MCF 10A (cell line): ENCODE results near the gene TRAPPC13. TPM values are rescaled to one million over a fixed set of nuclear protein-coding genes. Genes with fewer than 3 reads are reported as not detected.
"Not testable (repeated sequence)": the region's sequence is repeated elsewhere in the genome, so short reads cannot be mapped to it uniquely, and the experiment has no call there.

Experiments used
- Bru-seq: library from RNA; stranded (reverse); fragments of 400-500 nt; gene quantifications from one replicate; lab custom pipeline; 2021; lab: Mats Ljungman, UMichigan
- BruChase-seq, 2 experiments: library from RNA; stranded (reverse); fragments of 400-500 nt; gene quantifications; one replicate each; lab custom pipeline; 2021; lab: Mats Ljungman, UMichigan
- BruUV-seq: library from RNA; stranded (reverse); fragments of 400-500 nt; replicated peaks from 2 replicates; lab custom pipeline; 2021; lab: Mats Ljungman, UMichigan
- CTCF ChIA-PET: fragments of 300-600 bp; sonication (Branson Sonifier 250); formaldehyde crosslinking; extraction: SDS; loops from one replicate; lab custom pipeline; 2021; ENCODE audit warnings: antibody characterized with exemption, inconsistent platforms; lab: Yijun Ruan, JAX
- POLR2A ChIA-PET: fragments of 300-600, 350-650 bp; sonication (Branson Sonifier 250); formaldehyde crosslinking; extraction: SDS; loops from one replicate; lab custom pipeline; 2020; ENCODE audit warnings: antibody characterized with exemption, inconsistent platforms; lab: Yijun Ruan, JAX
- DNase-seq: peaks from one replicate; pipeline ENCODE4 v3.0.0-alpha.2; 2018; ENCODE audit not compliant: unreplicated experiment
- H3K27ac Mint-ChIP-seq: one replicate; pipeline ENCODE4 v1.8.0; 2022; ENCODE audit warnings: mild to moderate bottlenecking, low read depth, mixed read lengths; ENCODE audit not compliant: unreplicated experiment
- H3K27me3 Mint-ChIP-seq: one replicate; pipeline ENCODE4 v1.8.0; 2022; ENCODE audit warnings: mixed read lengths; ENCODE audit not compliant: insufficient read depth, unreplicated experiment
- H3K36me3 Mint-ChIP-seq: one replicate; pipeline ENCODE4 v1.8.0; 2022; ENCODE audit warnings: mild to moderate bottlenecking, moderate library complexity, mixed read lengths; ENCODE audit not compliant: insufficient read depth, unreplicated experiment
- H3K4me1 Mint-ChIP-seq: one replicate; pipeline ENCODE4 v1.8.0; 2022; ENCODE audit warnings: mixed read lengths; ENCODE audit not compliant: insufficient read depth, unreplicated experiment
- H3K4me3 Mint-ChIP-seq: one replicate; pipeline ENCODE4 v1.8.0; 2022; ENCODE audit warnings: mild to moderate bottlenecking, moderate library complexity, mixed read lengths; ENCODE audit not compliant: unreplicated experiment
- H3K9me3 Mint-ChIP-seq: one replicate; pipeline ENCODE4 v1.8.0; 2022; ENCODE audit warnings: mixed read lengths; ENCODE audit not compliant: unreplicated experiment
- intact Hi-C: fragments of 100-400 bp; cut with micrococcal nuclease; formaldehyde crosslinking; loops from 2 replicates; pipeline ENCODE4 v1.14.1; 2022
- long read RNA-seq: library from polyadenylated mRNA; stranded (forward); transcript quantifications from one replicate; pipeline ENCODE4 v2.0.0, GENCODE V29; 2022
- total RNA-seq: library from RNA; stranded (reverse); gene quantifications from 2 replicates; pipeline ENCODE4 v1.2.3, GENCODE V29; 2022
- TF ChIP-seq, protein P1 (sequence below): fragments of 200-600 bp; IDR thresholded peaks from one replicate; pipeline ENCODE4 v1.8.0; 2022; ENCODE audit warnings: antibody characterized with exemption, mild to moderate bottlenecking; ENCODE audit not compliant: unreplicated experiment

Gene TRAPPC13, protein sequence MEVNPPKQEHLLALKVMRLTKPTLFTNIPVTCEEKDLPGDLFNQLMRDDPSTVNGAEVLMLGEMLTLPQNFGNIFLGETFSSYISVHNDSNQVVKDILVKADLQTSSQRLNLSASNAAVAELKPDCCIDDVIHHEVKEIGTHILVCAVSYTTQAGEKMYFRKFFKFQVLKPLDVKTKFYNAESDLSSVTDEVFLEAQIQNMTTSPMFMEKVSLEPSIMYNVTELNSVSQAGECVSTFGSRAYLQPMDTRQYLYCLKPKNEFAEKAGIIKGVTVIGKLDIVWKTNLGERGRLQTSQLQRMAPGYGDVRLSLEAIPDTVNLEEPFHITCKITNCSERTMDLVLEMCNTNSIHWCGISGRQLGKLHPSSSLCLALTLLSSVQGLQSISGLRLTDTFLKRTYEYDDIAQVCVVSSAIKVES
- 28.4 and 39.9 TPM in 2 replicates for total RNA-seq
- Bru-seq, nascent RNA: percentile 86 among the genes with signal in this experiment
- BruChase-seq, experiment 1, labeled RNA remaining after a 6-hour chase: percentile 85 among the genes with signal in this experiment
- BruChase-seq, experiment 2, labeled RNA remaining after a 2-hour chase: percentile 90 among the genes with signal in this experiment
- long read RNA-seq, transcript TRAPPC13-208 (12 exons, 1,410 nt): minor isoform, 6 of 62 reads
- long read RNA-seq, transcript TRAPPC13-201 (12 exons, 2,715 nt): major isoform, 8 of 62 reads
- long read RNA-seq, partial matches to known transcripts: 2 of 62 reads
- long read RNA-seq, other reads (novel, unspliced or antisense): 41 of 62 reads

GRCh38 chr5:65624571-65625555 lies at the start of gene TRAPPC13, which contains the start of gene SHLD3:
Gene TRAPPC13 (plus strand): TSS chr5:65625027. CDS start chr5:65625061, 34 bp downstream.
Gene SHLD3 (plus strand): TSS chr5:65625027. CDS start chr5:65629588, 4,561 bp downstream.
- POLR2A ChIA-PET: interaction anchor here (0.6 to 3.8 kb wide), 26 partner anchors 9 to 1204 kb away, joined by 3 to 38 read pairs (median 4); partner anchors contain the start of genes CENPK, ERBIN, NLN and PPWD1

DNA sequence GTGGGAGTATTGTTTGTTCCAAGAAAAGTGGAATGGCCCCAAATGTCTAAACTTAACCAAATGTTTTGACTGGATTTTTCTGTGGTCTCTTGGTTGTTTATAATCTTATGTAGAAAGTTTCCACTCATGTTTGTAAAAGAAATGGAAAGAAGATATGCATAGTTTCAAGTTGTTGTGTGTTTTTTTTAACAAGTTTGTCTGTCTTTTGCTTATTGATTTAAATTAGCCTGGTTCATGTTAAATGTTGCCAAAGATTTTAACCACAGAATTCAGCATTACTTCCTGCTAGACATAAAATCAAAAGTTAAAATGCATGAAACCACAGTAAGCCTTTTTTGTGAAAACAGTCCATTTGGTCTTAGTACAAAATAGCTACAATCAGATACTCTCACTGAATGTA lies 47.7 kb upstream of the TRAPPC13 start:
- TF ChIP-seq, protein P1, sequence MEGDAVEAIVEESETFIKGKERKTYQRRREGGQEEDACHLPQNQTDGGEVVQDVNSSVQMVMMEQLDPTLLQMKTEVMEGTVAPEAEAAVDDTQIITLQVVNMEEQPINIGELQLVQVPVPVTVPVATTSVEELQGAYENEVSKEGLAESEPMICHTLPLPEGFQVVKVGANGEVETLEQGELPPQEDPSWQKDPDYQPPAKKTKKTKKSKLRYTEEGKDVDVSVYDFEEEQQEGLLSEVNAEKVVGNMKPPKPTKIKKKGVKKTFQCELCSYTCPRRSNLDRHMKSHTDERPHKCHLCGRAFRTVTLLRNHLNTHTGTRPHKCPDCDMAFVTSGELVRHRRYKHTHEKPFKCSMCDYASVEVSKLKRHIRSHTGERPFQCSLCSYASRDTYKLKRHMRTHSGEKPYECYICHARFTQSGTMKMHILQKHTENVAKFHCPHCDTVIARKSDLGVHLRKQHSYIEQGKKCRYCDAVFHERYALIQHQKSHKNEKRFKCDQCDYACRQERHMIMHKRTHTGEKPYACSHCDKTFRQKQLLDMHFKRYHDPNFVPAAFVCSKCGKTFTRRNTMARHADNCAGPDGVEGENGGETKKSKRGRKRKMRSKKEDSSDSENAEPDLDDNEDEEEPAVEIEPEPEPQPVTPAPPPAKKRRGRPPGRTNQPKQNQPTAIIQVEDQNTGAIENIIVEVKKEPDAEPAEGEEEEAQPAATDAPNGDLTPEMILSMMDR: no peak
- CTCF ChIA-PET: no interaction called here

More at GRCh38 chr5:65624571-65625555, at the start of gene TRAPPC13, which contains the start of gene SHLD3:
- Mint-ChIP-seq H3K36me3 (peaks cover 17% of the 10 kb centered on the region), H3K27me3 (no peaks in the 10 kb centered on the region), H3K4me1 (peaks cover 7% of the 10 kb centered on the region), H3K4me3 (peak within 1 kb of the TSS; percentile 85), H3K27ac (peak within 1 kb of the TSS; percentile 97), H3K9me3 (no peaks in the 10 kb centered on the region)
- TF ChIP-seq, protein P1: no peak
- TSS peak; percentile 75 for BruUV-seq
- peak; percentile 89 for DNase-seq
- CTCF ChIA-PET: interaction anchor here (1.0 to 1.2 kb wide), 2 partner anchors 13 to 61 kb away, joined by 3 to 4 read pairs; no protein-coding TSS in a partner anchor
- intact Hi-C loops: loop anchor here (2.0 kb wide), 1 partner anchor 520 kb away; the partner anchor contains the start of gene SREK1

GRCh38 chr5:65588694-65589093 lies 36.1 kb upstream of the TRAPPC13 start:
- no peak overlapping the region for H3K4me3 Mint-ChIP-seq
- BruUV-seq: no TSS peak
- DNase-seq: no peak
- H3K36me3 Mint-ChIP-seq: peaks cover 53% of the 10 kb centered on the region
- H3K9me3 Mint-ChIP-seq: no peaks in the 10 kb centered on the region
- H3K4me1 Mint-ChIP-seq: no peaks in the 10 kb centered on the region
- intact Hi-C loops: no loop called here
- CTCF ChIA-PET: no interaction called here
- POLR2A ChIA-PET: interaction anchor here (1.1 kb wide), 1 partner anchor 25 kb away, joined by 3 read pairs; the partner anchor contains the start of genes CENPK and PPWD1
- H3K27me3 Mint-ChIP-seq: no peaks in the 10 kb centered on the region
- TF ChIP-seq, protein P1: no peak
- no peak overlapping the region for H3K27ac Mint-ChIP-seq

More for the DNA sequence above, 47.7 kb upstream of the TRAPPC13 start:
- Mint-ChIP-seq H3K9me3 (no peaks in the 10 kb centered on the region), H3K4me1 (no peaks in the 10 kb centered on the region), H3K27me3 (no peaks in the 10 kb centered on the region), H3K4me3 (no peak overlapping the region), H3K27ac (no peak overlapping the region), H3K36me3 (peaks cover 53% of the 10 kb centered on the region)
- no peak for DNase-seq
- intact Hi-C loops: no loop called here
- BruUV-seq: no TSS peak
- POLR2A ChIA-PET: interaction anchor here (0.9 kb wide), 1 partner anchor 14 kb away, joined by 3 read pairs; the partner anchor contains the start of genes CENPK and PPWD1

- BruUV-seq, DNase-seq, H3K27ac Mint-ChIP-seq, H3K4me3 Mint-ChIP-seq, POLR2A ChIA-PET, H3K4me1 Mint-ChIP-seq, intact Hi-C loops, CTCF ChIA-PET, H3K27me3 Mint-ChIP-seq: not testable (repeated sequence)
- Mint-ChIP-seq H3K9me3 (peaks cover 28% of the 10 kb centered on the region), H3K36me3 (peaks cover 93% of the 10 kb centered on the region)
Observed at GRCh38 chr5:65601761-65602160, 23.1 kb upstream of the TRAPPC13 start.
